Coronary artery (tissue), 2 donors: Measurements from ENCODE around the gene GLIPR2.

Source experiments
- DNase-seq: peaks from one replicate; pipeline ENCODE4 v3.0.0-alpha.2; 2017; ENCODE audit warnings: low spot score
- H3K27ac ChIP-seq, 2 donors: fragments of 200-600 bp; sonication (generic); one replicate each; pipeline ENCODE4 v1.5.1; 2016 to 2019
- H3K4me3 ChIP-seq: fragments of 200-600 bp; sonication (generic); 2 replicates; pipeline ENCODE4 v1.5.1; 2016; ENCODE audit warnings: mild to moderate bottlenecking, moderate library complexity
- TF ChIP-seq, protein P1 (sequence below): fragments of 200-600 bp; sonication (generic); IDR thresholded peaks from one replicate; pipeline ENCODE4 v1.5.1; 2019; ENCODE audit warnings: antibody characterized with exemption

Gene GLIPR2

DNA sequence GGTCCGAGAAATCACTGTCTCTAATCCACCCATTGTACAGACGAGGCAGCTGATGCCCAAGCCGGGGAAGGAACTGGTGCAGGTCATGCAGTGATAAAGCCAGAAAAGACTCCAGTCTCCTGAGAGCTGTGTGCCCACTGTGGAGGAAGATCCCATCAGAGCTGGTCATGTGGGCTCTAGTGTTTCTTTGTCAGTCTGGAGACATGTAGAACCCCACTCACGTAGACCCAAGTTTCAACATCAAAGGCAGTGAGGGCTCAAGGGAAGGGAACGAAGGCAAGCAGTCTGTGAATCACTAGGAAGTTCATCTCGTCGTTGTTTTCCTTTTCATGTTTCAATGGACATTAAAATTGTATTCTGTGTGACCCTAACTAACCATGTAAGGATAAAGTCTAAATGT, 14.6 kb upstream of the GLIPR2 start:
- H3K4me3 ChIP-seq: no peak overlapping the region
- no peak overlapping the region for H3K27ac ChIP-seq
- TF ChIP-seq, protein P1, sequence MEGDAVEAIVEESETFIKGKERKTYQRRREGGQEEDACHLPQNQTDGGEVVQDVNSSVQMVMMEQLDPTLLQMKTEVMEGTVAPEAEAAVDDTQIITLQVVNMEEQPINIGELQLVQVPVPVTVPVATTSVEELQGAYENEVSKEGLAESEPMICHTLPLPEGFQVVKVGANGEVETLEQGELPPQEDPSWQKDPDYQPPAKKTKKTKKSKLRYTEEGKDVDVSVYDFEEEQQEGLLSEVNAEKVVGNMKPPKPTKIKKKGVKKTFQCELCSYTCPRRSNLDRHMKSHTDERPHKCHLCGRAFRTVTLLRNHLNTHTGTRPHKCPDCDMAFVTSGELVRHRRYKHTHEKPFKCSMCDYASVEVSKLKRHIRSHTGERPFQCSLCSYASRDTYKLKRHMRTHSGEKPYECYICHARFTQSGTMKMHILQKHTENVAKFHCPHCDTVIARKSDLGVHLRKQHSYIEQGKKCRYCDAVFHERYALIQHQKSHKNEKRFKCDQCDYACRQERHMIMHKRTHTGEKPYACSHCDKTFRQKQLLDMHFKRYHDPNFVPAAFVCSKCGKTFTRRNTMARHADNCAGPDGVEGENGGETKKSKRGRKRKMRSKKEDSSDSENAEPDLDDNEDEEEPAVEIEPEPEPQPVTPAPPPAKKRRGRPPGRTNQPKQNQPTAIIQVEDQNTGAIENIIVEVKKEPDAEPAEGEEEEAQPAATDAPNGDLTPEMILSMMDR: no peak
- no peak for DNase-seq

DNA sequence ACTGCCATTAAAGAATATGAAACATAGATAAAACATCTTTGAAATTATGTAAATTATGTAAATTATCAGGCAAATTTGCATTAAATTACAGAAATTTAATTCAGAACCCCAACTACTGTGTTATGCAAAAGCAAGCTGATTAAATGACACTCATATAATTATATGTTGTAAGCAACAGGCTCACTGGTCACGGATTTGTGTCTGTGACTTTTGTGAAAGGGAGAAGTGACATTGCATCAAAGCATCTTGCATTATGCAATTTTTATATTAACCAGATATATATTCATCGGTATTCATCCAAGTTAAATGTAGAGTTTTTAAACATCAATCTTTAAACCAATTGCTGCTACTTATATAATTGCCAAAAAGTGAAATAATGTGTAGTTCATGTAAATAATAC, 13.0 kb upstream of the GLIPR2 start:
- H3K4me3 ChIP-seq: no peak overlapping the region
- TF ChIP-seq, protein P1: no peak
- DNase-seq: no peak
- H3K27ac ChIP-seq: no peak overlapping the region

DNA sequence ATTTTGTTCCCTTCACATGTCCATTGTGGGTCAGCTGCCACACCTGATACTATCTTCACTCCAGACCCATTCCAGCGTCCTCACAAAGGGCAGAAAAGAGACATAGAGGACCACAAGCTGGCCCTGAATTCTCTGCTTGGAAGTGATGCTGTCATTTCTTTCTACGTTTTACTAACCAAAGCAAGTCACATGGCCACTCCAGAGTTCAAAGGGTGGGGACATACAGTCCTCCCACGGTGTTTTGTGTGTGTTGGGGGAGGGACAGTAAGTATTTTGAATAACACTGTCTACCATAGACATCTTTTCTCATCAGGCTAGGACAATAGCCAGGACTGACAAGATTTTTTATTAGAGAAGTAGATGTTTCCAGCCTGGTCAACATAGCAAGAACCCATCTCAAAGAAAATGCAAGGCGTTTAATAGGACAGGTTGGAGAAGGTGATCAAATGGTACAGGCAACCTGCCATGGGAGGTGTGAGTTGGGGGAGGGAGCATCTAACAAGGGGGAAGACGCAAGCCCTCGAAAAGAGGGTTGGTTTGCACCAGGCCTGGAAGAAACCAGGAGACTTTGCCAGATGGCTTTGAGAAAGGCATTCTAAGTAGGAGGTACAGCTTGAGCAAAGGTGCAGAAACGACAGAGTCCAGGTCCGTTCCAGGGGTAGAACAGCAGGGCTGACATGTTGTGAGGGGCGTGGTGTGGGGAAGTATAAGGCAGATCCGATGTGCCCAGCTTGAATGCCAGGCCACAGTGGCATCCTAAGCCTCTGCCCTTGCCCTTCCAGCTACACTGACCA, 11.3 kb upstream of the GLIPR2 start:
- Histone ChIP-seq H3K27ac (no peak overlapping the region), H3K4me3 (no peak overlapping the region)
- DNase-seq: no peak
- TF ChIP-seq, protein P1: no peak

DNA sequence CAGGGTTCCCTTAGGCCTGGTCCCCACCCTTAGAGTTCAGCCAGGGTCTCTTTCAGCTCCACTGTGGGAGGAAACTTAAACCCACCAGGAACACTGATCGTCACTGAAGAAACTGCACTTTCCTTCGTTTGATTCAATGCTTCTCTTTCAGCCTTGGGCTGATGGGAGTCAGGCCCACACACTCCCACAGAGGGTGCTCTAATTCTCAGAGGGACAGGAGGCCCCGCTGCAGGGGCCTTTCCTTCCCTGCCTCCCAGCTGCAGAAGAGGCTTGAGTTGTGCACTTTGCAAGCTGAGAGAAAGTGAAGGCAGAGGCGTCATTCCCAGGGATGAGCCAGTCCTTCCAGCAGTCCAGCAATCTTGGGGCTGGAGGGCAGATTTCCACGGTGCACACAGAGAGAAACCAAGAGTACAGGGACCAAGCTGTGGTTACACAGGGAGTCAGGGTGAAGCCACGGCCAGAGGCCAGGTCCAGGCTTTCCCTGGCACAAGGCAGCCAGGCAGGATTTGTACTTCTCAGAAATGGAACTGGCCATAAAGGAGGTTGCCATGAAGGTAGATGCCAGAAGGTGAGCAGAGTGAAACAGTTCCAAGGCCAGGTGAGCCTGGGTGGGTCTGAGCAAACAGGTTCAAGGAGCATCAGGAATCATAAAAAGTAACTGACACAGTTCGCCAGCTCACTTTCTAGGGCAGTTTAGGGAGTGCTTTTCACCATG, 10.4 kb upstream of the GLIPR2 start:
- TF ChIP-seq, protein P1: no peak

DNA sequence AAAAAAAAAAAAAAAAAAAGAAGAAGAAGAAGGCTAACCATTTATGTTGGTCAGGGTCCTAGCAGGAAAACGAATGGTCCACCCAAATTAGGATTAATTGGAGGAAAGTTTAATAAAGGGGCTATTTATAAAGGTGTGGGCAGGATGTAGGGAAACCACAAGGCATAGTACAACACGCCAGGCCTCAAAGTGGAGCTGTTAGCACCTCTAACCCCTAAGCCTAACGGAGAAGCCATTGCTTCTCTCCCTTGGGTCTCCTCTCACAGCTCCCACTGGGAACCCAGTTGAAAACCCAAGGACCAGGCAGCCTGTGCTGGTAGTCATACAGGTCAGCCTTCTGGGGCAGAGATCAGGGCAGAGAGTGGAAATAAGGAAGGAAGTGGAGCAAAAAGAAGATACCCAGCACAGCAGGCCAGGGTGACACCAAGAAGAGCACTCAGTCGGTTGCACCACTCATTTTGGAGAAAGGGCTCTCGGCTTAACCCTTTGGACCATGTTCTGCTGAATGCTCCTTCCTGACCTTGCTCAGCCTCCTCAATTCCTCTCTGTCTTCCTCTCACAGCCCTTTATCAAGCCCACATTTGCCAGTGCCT, 8.8 kb upstream of the GLIPR2 start:
- Histone ChIP-seq H3K27ac (no peak overlapping the region), H3K4me3 (no peak overlapping the region)
- no peak for DNase-seq
- TF ChIP-seq, protein P1: no peak

More for the DNA sequence above, 10.4 kb upstream of the GLIPR2 start:
- DNase-seq: no peak
- no peak overlapping the region for H3K4me3 ChIP-seq
- no peak overlapping the region for H3K27ac ChIP-seq

DNA sequence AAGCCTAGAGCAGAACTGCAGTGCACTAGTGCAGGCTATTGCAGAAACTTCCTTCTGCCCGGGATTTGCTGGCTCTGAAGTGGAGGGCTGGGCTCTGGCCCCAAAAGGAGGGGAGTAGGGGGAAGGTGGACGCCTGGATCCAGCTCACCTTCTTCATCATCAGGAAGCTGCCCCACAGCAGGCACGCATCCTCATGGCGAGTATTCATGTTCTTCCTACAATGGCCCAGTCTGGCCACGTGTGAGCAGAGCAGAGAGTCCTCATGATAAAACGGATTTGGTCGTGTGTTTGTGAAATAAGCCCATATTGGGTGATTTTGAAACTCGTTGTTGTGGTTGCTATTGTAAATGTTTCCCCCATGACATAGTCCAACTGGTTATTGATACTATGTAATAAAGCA, 8.2 kb upstream of the GLIPR2 start:
- TF ChIP-seq, protein P1: no peak
- no peak overlapping the region for H3K4me3 ChIP-seq
- H3K27ac ChIP-seq: no peak overlapping the region
- DNase-seq: no peak
